ENCODE measurements around the gene ADGRA1. TPM values are rescaled to one million over a fixed set of nuclear protein-coding genes. Genes with fewer than 3 reads are reported as not detected.

ADGRA1 gene
- total RNA-seq, 1 donor from 2014 or later: not detected

DNA sequence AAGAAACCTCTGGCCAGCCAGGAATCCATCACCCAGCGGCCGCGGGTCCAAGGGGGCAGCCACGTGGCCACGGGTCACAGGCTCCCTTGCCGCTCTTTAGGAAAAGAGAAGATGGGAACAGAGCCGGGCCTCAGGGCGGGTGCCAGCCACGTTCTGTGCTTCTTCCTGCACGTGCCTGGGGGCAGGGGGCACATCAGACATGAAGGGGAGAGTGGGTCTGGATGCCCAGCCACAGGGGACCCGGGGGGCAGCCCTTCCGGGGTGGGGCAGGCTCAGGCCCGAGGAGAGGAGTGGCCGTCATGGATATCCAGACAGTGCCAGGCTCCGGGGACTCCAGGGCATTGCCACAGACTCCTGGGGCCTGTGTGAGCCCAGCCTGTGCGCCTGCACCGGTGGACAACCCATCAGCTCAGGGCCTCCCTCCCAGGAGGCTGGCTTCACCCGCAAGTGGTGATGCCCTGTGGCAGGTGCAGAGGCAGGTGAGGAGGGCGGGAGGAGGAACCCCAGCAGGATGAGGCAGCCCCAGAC is 31.0 kb upstream of the ADGRA1 start:
- no peak for DNase-seq
- H3K4me1 ChIP-seq: no peaks in the 10 kb centered on the region
- TF ChIP-seq, protein P1, sequence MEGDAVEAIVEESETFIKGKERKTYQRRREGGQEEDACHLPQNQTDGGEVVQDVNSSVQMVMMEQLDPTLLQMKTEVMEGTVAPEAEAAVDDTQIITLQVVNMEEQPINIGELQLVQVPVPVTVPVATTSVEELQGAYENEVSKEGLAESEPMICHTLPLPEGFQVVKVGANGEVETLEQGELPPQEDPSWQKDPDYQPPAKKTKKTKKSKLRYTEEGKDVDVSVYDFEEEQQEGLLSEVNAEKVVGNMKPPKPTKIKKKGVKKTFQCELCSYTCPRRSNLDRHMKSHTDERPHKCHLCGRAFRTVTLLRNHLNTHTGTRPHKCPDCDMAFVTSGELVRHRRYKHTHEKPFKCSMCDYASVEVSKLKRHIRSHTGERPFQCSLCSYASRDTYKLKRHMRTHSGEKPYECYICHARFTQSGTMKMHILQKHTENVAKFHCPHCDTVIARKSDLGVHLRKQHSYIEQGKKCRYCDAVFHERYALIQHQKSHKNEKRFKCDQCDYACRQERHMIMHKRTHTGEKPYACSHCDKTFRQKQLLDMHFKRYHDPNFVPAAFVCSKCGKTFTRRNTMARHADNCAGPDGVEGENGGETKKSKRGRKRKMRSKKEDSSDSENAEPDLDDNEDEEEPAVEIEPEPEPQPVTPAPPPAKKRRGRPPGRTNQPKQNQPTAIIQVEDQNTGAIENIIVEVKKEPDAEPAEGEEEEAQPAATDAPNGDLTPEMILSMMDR (IDR thresholded peaks at IDR 0.05): no peak
- no peak overlapping the region for H3K27ac ChIP-seq
- no peaks in the 10 kb centered on the region for H3K9me3 ChIP-seq
- no peak overlapping the region for H3K4me3 ChIP-seq
- H3K27me3 ChIP-seq: no peaks in the 10 kb centered on the region
- intact Hi-C loops (cut with DNase I): no loop called here
- no peak for ATAC-seq
- no peaks in the 10 kb centered on the region for H3K36me3 ChIP-seq

DNA sequence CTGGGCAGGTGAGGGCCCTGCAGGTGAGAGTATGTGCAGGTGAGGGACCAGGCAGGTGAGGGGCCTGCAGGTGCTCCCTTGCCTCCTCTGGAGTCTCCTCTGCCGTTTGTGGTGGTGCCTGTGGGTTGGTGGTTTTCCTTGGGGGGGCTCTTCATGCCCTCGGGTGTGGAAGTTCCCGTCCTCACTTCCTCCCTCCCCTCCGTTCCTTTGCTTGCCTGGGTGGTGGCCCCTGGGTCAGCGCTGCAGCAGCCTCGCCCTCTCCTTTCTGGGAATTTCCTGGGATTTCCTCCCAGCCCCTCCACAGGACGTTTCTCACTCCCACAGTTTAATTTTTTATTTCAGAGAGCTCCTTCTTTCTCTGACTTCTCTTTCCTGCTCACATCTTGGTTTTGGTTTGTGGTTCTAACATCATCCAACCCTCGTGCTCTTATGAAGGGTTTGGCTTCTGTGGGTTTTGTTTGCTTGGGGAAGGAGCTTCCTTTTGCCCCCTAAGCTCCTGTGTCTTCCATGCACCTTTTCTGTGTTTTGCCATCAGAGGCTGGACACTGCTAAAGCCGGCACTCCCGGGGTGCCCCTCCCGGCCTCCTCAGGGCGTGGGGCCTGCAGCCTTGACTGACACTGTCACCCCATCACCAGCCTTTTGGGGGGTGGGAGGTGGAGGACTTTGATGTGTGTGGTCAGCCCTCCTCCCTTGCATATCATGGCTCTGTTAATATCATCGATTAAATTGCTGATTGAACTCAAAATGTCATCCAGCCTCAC is 29.2 kb upstream of the ADGRA1 start:
- no peak for DNase-seq
- H3K27ac ChIP-seq: no peak overlapping the region
- no peaks in the 10 kb centered on the region for H3K27me3 ChIP-seq
- no peak for ATAC-seq
- intact Hi-C loops (cut with DNase I): no loop called here
- TF ChIP-seq, protein P1 (IDR thresholded peaks at IDR 0.05): no peak
- H3K36me3 ChIP-seq: no peaks in the 10 kb centered on the region
- no peak overlapping the region for H3K4me3 ChIP-seq
- no peaks in the 10 kb centered on the region for H3K9me3 ChIP-seq
- H3K4me1 ChIP-seq: no peaks in the 10 kb centered on the region

DNA sequence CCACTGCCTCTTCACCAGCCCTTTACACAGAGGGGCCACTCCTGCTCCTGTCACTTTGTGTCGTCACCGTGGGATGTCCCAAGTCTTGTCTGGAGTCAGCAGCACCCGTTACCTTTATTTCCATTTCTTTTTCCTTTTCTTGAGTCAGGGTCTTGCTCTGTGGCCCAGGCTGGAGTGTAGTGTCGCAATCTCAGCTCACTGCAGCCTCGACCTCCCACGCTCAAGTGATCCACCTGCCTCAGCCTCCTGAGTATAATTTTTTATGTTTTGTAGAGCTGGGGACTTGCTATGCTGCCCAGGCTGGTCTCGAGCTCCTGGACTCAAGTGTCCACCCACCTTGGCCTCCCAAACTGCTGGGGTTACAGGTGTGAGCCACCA is 28.6 kb upstream of the ADGRA1 start:
- no peak overlapping the region for H3K4me3 ChIP-seq
- H3K27ac ChIP-seq: no peak overlapping the region
- DNase-seq: no peak
- no peak for ATAC-seq
- no peaks in the 10 kb centered on the region for H3K27me3 ChIP-seq
- no peaks in the 10 kb centered on the region for H3K9me3 ChIP-seq
- no peaks in the 10 kb centered on the region for H3K36me3 ChIP-seq
- intact Hi-C loops (cut with DNase I): no loop called here
- no peaks in the 10 kb centered on the region for H3K4me1 ChIP-seq
- TF ChIP-seq, protein P1 (IDR thresholded peaks at IDR 0.05): no peak

DNA sequence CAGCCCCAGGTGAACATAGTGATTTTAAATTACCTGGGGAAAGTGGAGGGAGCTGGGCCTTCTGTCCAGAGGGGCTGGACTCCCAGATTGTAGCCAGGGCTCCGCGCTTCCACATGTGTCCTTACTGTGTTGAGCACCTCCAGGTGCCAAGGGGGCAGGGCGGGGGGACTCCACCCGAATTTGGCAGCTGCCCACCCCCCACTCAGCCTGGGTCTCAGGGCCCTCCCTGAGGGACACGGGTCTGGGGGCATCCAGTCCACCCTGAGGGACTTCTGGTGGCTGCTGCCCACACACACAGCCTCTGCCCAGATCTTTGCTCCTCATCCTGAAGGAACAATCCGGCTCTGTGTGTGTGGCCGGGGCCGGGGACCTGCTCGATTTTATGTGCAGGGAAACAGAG is 28.2 kb upstream of the ADGRA1 start:
- H3K4me1 ChIP-seq: no peaks in the 10 kb centered on the region
- H3K9me3 ChIP-seq: no peaks in the 10 kb centered on the region
- intact Hi-C loops (cut with DNase I): no loop called here
- H3K4me3 ChIP-seq: no peak overlapping the region
- H3K27me3 ChIP-seq: no peaks in the 10 kb centered on the region
- no peak overlapping the region for H3K27ac ChIP-seq
- ATAC-seq (no peak), DNase-seq (no peak)
- TF ChIP-seq, protein P1 (IDR thresholded peaks at IDR 0.05): no peak
- H3K36me3 ChIP-seq: no peaks in the 10 kb centered on the region

DNA sequence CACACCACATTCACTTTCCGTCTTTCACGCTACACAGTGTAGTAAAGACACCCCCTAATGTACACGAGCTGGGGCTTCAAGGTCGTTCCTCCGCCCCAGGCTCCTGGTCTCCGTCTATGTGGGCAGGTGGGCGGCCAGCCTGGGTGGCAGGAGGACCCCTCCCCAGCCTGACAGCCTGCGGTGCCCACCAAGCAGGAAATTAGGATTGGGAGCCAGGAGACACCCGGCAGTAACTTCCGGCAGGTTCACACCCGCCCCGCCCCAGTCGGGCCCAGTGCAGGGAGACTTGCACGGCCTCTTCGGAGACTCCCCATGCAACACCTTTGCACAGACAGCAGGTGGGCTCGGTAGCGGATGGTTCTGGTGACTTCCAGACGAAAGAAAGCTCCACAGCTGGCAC is 27.7 kb upstream of the ADGRA1 start:
- DNase-seq (no peak), ATAC-seq (peak; percentile 7)
- TF ChIP-seq, protein P1 (IDR thresholded peaks at IDR 0.05): no peak
- intact Hi-C loops (cut with DNase I): no loop called here
- no peaks in the 10 kb centered on the region for H3K4me1 ChIP-seq
- H3K27me3 ChIP-seq: no peaks in the 10 kb centered on the region
- H3K9me3 ChIP-seq: no peaks in the 10 kb centered on the region
- H3K27ac ChIP-seq: no peak overlapping the region
- H3K4me3 ChIP-seq: no peak overlapping the region
- no peaks in the 10 kb centered on the region for H3K36me3 ChIP-seq

All from upper lobe of right lung (tissue), 1 donor.